HEK293T (cell line): Measurements from ENCODE around the gene ZNF326.

Experiments used
- CTCF ChIA-PET: fragments of 350-600 bp; formaldehyde crosslinking; extraction: SDS; loops from one replicate; lab custom pipeline; 2021; ENCODE audit warnings: antibody characterized with exemption, inconsistent platforms; lab: Yijun Ruan, JAX
- POLR2A ChIA-PET: fragments of 350-600 bp; formaldehyde crosslinking; extraction: SDS; loops from one replicate; lab custom pipeline; 2020; ENCODE audit warnings: antibody characterized with exemption, inconsistent platforms; lab: Yijun Ruan, JAX
- DNase-seq: peaks from one replicate; pipeline ENCODE4 v3.0.0; 2012; ENCODE audit warnings: mixed read lengths; ENCODE audit errors: extremely low spot score
- ARNT ChIP-seq: fragments of 450-650 bp; IDR thresholded peaks from 2 replicates; pipeline ENCODE4 v1.6.1; 2017; ENCODE audit warnings: mild to moderate bottlenecking
- BHLHE40 ChIP-seq: fragments of 450-650 bp; IDR thresholded peaks from 2 replicates; pipeline ENCODE4 v1.6.1; 2016; ENCODE audit warnings: mild to moderate bottlenecking, moderate library complexity, borderline replicate concordance
- CTBP1 ChIP-seq: fragments of 450-650 bp; IDR thresholded peaks from 2 replicates; pipeline ENCODE4 v1.6.1; 2016; ENCODE audit warnings: borderline replicate concordance
- ELF4 ChIP-seq: fragments of 450-650 bp; IDR thresholded peaks from 2 replicates; pipeline ENCODE4 v1.6.1; 2017; ENCODE audit warnings: antibody characterized with exemption
- FOXA1 ChIP-seq: fragments of 450-650 bp; IDR thresholded peaks from 2 replicates; pipeline ENCODE4 v1.6.1; 2016; ENCODE audit warnings: mild to moderate bottlenecking
- FOXK2 ChIP-seq: fragments of 450-650 bp; IDR thresholded peaks from 2 replicates; pipeline ENCODE4 v1.6.1; 2016; ENCODE audit warnings: mild to moderate bottlenecking
- FOXM1 ChIP-seq: fragments of 450-650 bp; IDR thresholded peaks from 2 replicates; pipeline ENCODE4 v1.6.1; 2017; ENCODE audit warnings: mild to moderate bottlenecking, borderline replicate concordance
- HDGF ChIP-seq: fragments of 450-650 bp; IDR thresholded peaks from 2 replicates; pipeline ENCODE4 v1.6.1; 2017; ENCODE audit warnings: antibody characterized with exemption, borderline replicate concordance
- L3MBTL2 ChIP-seq: fragments of 450-650 bp; conservative IDR thresholded peaks from 2 replicates; pipeline ENCODE4 v1.6.1; 2016; ENCODE audit warnings: mild to moderate bottlenecking
- LEF1 ChIP-seq: fragments of 450-650 bp; IDR thresholded peaks from 2 replicates; pipeline ENCODE4 v1.6.1; 2017; ENCODE audit warnings: mild to moderate bottlenecking, borderline replicate concordance
- NFRKB ChIP-seq: fragments of 450-650 bp; IDR thresholded peaks from 2 replicates; pipeline ENCODE4 v1.6.1; 2016; ENCODE audit warnings: mild to moderate bottlenecking, moderate library complexity
- PKNOX1 ChIP-seq: fragments of 450-650 bp; IDR thresholded peaks from 2 replicates; pipeline ENCODE4 v1.6.1; 2016
- SP1 ChIP-seq: fragments of 450-650 bp; IDR thresholded peaks from 2 replicates; pipeline ENCODE4 v1.6.1; 2017
- SUZ12 ChIP-seq: fragments of 450-650 bp; IDR thresholded peaks from 2 replicates; pipeline ENCODE4 v1.6.1; 2016; ENCODE audit warnings: mild to moderate bottlenecking
- TARDBP ChIP-seq: fragments of 450-650 bp; IDR thresholded peaks from 2 replicates; pipeline ENCODE4 v1.6.1; 2016
- ZNF384 ChIP-seq: fragments of 450-650 bp; IDR thresholded peaks from 2 replicates; pipeline ENCODE4 v1.6.1; 2016

ZNF326 gene

GRCh38 chr1:89951766-89952604, 42.9 kb upstream of the ZNF326 start:
- ChIA-PET CTCF (interaction anchor here (0.6 to 0.7 kb wide), 3 partner anchors 35 to 152 kb away, joined by 3 to 6 read pairs (median 4); no protein-coding TSS in a partner anchor), POLR2A (no interaction called here)
- no peak for TF ChIP-seq LEF1
- no peak for TF ChIP-seq ARNT
- no peak for TF ChIP-seq FOXM1
- no peak for TF ChIP-seq L3MBTL2
- no peak for TF ChIP-seq SUZ12
- TF ChIP-seq FOXA1: no peak
- TF ChIP-seq HDGF: no peak
- no peak for TF ChIP-seq NFRKB
- no peak for TF ChIP-seq ZNF384
- no peak for TF ChIP-seq CTBP1
- no peak for TF ChIP-seq SP1
- no peak for DNase-seq

DNA sequence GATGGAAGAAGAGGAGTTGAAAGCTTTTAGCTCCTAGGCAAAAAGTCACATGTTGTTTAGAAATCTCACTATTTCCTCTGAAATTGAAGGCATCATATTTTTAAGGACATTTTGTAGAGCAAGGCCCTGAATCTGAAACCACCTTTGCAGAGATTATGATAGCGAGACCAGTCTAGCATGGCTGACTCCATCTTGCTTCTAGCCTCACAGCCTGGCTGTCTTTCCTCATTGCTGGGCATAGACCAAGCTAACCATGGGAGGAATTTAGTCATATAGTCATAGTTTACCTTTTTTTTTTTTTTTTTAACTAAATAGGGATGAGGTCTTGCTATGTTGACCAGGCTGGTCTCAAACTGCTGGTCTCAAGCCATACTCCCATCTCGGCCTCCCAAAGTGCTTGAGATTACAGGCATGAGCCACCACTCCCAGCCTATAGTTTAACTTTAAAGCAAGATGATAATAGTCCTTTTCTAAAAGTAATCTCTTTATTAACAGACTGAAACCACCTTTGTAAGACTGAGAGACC, 42.2 kb upstream of the ZNF326 start:
- ChIA-PET CTCF (interaction anchor here (0.6 to 0.7 kb wide), 2 partner anchors 140 to 153 kb away, joined by 4 to 6 read pairs; no protein-coding TSS in a partner anchor), POLR2A (no interaction called here)
- TF ChIP-seq SUZ12 (no peak), BHLHE40 (no peak), TARDBP (no peak), L3MBTL2 (no peak), ZNF384 (no peak), FOXK2 (no peak), ARNT (no peak), LEF1 (no peak), ELF4 (no peak), HDGF (no peak), SP1 (no peak), FOXA1 (no peak), CTBP1 (no peak), NFRKB (no peak), PKNOX1 (no peak), FOXM1 (no peak)
- no peak for DNase-seq

DNA sequence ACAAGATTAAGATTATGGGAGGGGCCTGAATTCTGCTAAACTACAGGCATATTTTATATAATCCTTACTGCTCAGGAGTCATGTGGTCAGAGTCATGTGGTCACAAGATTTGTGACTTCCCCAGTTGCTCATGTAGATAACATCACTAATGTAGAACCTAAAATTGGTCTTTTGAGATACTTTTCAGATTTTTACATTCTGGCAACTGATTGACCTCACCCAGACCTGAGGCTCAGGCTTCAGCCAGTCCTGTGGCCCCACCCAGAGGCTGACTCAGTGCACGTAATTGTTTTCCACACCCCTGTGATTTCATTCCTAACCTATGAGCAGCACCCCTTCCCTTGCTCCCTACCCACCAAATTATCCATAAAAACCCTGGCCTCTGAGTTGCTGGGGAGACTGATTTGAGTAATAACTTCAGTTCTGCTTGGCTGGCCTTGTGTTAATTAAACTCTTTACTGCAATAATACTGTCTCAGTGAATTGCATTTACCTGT, 41.7 kb upstream of the ZNF326 start:
- ChIA-PET POLR2A (no interaction called here), CTCF (interaction anchor here (0.8 kb wide), 1 partner anchor 34 kb away, joined by 4 read pairs; no protein-coding TSS in a partner anchor)
- DNase-seq: peak; percentile 32
- TF ChIP-seq FOXA1 (no peak), SP1 (no peak), HDGF (no peak), TARDBP (no peak), BHLHE40 (no peak), NFRKB (no peak), SUZ12 (no peak), FOXM1 (no peak), PKNOX1 (no peak)

DNA sequence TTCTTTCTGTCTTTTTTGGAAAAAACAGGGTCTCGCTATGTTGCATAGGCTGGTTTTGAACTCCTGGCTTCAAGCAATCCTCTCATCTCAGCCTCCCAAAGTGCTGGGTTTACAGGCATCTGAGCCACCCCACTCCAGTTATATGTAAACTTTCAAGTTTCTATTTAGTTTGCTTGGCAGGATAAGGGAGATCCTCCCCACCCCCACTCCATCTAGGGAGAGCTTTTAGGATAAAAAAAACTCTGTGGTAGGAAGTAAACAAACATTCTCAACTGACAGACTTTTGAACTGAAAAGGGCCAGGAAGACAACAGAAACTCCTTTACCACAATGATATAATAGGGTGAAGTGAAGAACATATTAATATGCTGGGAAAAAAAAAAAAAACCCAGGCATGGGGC, 41.0 kb upstream of the ZNF326 start:
- ChIA-PET POLR2A (no interaction called here), CTCF (interaction anchor here (0.8 kb wide), 1 partner anchor 33 kb away, joined by 4 read pairs; no protein-coding TSS in a partner anchor)
- DNase-seq: no peak
- TF ChIP-seq TARDBP (no peak), ARNT (no peak), HDGF (no peak), FOXA1 (no peak), L3MBTL2 (no peak), BHLHE40 (no peak), LEF1 (no peak), SUZ12 (no peak), ZNF384 (no peak), NFRKB (no peak), CTBP1 (no peak), PKNOX1 (no peak), ELF4 (no peak), FOXM1 (no peak), FOXK2 (no peak)

DNA sequence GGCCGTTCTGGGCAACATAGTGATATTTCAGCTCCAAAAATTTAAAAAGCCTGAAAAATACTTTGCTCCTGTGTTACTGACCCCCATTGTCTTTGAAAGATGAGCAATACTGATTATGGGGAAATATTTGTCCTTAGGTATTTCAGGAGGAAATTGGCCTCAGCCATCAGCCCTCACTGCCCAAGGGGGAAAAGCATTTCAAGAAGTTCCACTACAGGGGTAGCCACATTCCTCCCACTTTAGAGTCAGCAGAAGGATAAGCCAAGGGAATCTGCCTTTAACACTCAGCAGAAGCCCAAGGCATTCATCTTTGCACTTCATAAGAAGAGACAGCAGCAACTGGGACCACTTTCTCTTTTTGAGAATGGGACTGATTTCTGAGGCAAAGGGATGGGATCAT, 40.5 kb upstream of the ZNF326 start:
- no peak for TF ChIP-seq SP1
- no peak for TF ChIP-seq LEF1
- no peak for TF ChIP-seq FOXA1
- no peak for TF ChIP-seq HDGF
- no peak for TF ChIP-seq PKNOX1
- TF ChIP-seq SUZ12: no peak
- DNase-seq: no peak
- ChIA-PET POLR2A (no interaction called here), CTCF (no interaction called here)
